GM13976 (cell line): ENCODE measurements around the gene TRIM15.
"Not testable (repeated sequence)": the region's sequence is repeated elsewhere in the genome, so short reads cannot be mapped to it uniquely, and the experiment has no call there.

Experiments used
- DNase-seq: peaks from one replicate; pipeline ENCODE4 v3.0.0; 2012; ENCODE audit warnings: low spot score
- in situ Hi-C: fragments of 300-500 bp; cut with MboI; formaldehyde crosslinking; loops from one replicate; pipeline ENCODE4 v1.12.0; 2022; ENCODE audit warnings: low sequenced_read_pairs, mixed read lengths, inconsistent platforms; ENCODE audit not compliant: unreplicated experiment
- TF ChIP-seq, protein P1 (sequence below): IDR thresholded peaks from 2 replicates; pipeline ENCODE4 v1.5.1; 2012; ENCODE audit warnings: borderline replicate concordance, mild to moderate bottlenecking; ENCODE audit not compliant: insufficient read depth; ENCODE audit errors: extremely low read depth, missing control alignments, control extremely low read depth

The TRIM15 gene

DNA sequence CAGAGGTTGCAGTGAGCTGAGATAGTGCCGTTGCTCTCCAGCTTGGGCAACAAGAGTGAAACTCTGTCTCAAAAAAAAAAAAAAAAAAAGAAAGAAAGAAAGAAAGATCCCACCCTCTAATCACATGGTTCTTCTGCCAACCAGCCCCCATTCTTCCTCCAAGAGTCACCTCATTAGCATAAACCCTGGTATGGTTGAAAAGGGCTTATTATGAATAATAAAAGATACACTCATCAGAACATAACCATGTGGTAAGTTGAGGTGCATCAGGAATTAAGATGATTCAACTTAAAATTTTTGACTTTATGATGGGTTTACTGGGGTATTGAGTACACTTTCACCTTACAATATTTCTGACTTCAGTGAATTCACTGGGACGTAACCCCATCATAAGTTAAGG lies 28.2 kb upstream of the TRIM15 start:
- TF ChIP-seq, protein P1, sequence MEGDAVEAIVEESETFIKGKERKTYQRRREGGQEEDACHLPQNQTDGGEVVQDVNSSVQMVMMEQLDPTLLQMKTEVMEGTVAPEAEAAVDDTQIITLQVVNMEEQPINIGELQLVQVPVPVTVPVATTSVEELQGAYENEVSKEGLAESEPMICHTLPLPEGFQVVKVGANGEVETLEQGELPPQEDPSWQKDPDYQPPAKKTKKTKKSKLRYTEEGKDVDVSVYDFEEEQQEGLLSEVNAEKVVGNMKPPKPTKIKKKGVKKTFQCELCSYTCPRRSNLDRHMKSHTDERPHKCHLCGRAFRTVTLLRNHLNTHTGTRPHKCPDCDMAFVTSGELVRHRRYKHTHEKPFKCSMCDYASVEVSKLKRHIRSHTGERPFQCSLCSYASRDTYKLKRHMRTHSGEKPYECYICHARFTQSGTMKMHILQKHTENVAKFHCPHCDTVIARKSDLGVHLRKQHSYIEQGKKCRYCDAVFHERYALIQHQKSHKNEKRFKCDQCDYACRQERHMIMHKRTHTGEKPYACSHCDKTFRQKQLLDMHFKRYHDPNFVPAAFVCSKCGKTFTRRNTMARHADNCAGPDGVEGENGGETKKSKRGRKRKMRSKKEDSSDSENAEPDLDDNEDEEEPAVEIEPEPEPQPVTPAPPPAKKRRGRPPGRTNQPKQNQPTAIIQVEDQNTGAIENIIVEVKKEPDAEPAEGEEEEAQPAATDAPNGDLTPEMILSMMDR = no peak
- in situ Hi-C loops = no loop called here
- no peak for DNase-seq

GRCh38 chr6:30135757-30136156 lies 27.6 kb upstream of the TRIM15 start, which contains the start of gene TRIM40:
TSS of gene TRIM40 (plus strand) at chr6:30136140. CDS start at chr6:30137037, 897 bp downstream.
- in situ Hi-C loops = no loop called here

DNA sequence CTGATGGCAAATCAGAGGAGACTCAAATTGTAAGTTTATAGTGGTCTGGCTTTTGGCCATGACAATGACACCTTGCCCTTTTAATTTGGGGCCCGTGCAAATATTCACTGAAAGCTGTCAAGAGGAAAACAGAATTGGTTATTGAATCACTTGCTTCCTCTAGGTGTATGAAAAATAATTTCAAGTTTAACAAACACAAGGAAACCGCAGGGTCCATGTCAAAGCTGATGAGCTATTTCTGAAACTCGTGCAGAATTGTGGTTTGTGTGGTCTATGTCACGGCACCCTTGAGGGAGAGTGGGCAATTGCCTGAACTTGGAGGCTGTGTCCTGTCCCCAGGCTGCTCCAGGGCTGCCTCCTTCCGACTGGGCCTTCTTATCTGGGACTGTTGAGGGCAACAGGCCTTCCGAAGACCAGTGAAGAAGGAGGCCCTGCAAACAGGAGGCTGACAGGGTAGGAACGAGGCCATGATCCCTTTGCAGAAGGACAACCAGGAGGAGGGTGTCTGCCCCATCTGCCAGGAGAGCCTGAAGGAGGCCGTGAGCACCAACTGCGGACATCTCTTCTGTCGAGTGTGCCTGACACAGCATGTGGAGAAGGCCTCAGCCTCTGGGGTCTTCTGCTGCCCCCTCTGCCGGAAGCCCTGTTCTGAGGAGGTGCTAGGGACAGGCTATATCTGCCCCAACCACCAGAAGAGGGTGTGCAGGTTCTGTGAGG lies 26.6 kb upstream of the TRIM15 start:
- TF ChIP-seq, protein P1 = no peak
- in situ Hi-C loops = no loop called here
- DNase-seq = no peak

More at GRCh38 chr6:30135757-30136156, 27.6 kb upstream of the TRIM15 start, which contains the start of gene TRIM40:
- TF ChIP-seq, protein P1 = no peak
- no peak for DNase-seq

- in situ Hi-C loops, DNase-seq: not testable (repeated sequence)
Measured at GRCh38 chr6:30140240-30140639, 23.1 kb upstream of the TRIM15 start.

DNA sequence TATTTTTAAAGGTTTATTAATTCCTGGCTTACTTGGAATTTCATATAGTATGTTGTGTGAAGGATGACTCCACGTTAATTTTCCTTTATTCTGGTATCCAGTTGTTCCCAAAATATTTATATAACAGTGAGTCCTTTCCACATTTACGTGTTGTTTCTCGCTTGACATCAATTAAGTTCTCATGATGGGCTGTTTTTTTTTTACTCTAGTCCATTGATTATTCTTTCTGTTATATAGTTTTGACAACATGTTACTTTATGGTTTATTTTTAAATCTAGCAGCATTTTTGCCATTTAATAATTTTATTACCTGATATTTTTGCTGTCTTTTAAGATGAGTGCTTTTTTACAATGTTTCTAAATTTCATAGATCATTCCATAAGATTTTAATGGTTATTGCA lies 20.7 kb upstream of the TRIM15 start:
- TF ChIP-seq, protein P1 = no peak
- DNase-seq = no peak
- in situ Hi-C loops = no loop called here

DNA sequence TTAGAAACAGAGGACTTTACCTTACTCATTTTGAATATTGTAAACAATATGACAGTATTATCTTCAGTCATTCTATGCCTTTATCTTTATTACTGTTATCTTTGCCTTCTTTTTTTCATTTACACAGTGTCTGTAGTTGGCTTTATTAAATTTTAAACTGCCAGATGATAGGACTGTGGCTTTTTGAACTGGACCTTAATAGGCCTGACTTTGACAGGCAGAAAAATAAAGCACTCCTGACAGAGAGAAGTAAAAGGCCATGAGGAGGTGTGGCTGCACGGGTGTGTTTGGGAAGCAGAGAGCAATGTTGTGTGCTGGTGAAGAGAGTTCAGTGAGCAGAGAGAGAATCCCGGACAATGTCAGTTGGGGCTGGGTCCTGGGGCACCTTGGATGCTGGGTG lies 19.6 kb upstream of the TRIM15 start:
- in situ Hi-C loops = no loop called here
- TF ChIP-seq, protein P1 = no peak

DNA sequence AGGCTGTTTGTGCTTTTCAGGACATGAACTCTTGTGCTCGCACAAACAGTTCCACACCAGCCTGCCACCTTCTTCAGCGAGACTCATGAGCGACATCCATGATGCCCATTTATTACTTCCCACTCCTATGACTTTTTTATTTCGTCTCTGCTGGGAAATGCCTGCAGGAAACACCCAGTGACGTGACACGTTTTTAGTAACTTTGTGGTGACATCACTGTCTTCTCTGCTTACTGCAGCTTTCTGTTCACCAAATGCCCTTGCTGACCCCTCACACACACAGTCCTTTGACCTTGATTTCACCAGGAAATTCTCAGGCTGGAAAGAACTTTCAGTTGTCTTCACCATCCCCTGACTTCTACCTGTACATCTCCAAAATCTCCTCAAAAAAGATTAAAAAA lies 18.5 kb upstream of the TRIM15 start:
- in situ Hi-C loops = no loop called here
- no peak for DNase-seq
- TF ChIP-seq, protein P1 = no peak

More for the DNA sequence above, 19.6 kb upstream of the TRIM15 start:
- DNase-seq = no peak
